ENCODE measurements around the gene HSD3B7. TPM values are rescaled to one million over a fixed set of nuclear protein-coding genes. Genes with fewer than 3 reads are reported as not detected.

HSD3B7 gene
- total and polyA plus RNA-seq, 7 donors, result 9.0 to 36.1 (median 15.5) TPM

- Histone ChIP-seq H3K27ac (peak within 1 kb of the TSS; percentile 86 to 98 (median 93)), H3K4me3 (peak within 1 kb of the TSS; percentile 75 to 96 (median 86)), H3K4me1 (peaks cover 0 to 50% (median 48%) of the 10 kb centered on the region in 4 donors), H3K36me3 (peaks cover 0 to 14% (median 8%) of the 10 kb centered on the region in 4 donors), H3K27me3 (no peaks in the 10 kb centered on the region), H3K9me3 (no peaks in the 10 kb centered on the region)
- intact Hi-C loops (cut with DNase I), result loop anchor here (2.0 kb wide), 1 partner anchor 24 kb away; no protein-coding TSS in a partner anchor
- WGBS, 2 donors, result 1% methylated on average over 70 of the region's 70 CpGs
- DNase-seq, result peak; percentile 91
- TF ChIP-seq POLR2AphosphoS5 (IDR thresholded peaks at IDR 0.05), result peak; percentile 70 to 84 (median 83)
- TF ChIP-seq, protein P1, sequence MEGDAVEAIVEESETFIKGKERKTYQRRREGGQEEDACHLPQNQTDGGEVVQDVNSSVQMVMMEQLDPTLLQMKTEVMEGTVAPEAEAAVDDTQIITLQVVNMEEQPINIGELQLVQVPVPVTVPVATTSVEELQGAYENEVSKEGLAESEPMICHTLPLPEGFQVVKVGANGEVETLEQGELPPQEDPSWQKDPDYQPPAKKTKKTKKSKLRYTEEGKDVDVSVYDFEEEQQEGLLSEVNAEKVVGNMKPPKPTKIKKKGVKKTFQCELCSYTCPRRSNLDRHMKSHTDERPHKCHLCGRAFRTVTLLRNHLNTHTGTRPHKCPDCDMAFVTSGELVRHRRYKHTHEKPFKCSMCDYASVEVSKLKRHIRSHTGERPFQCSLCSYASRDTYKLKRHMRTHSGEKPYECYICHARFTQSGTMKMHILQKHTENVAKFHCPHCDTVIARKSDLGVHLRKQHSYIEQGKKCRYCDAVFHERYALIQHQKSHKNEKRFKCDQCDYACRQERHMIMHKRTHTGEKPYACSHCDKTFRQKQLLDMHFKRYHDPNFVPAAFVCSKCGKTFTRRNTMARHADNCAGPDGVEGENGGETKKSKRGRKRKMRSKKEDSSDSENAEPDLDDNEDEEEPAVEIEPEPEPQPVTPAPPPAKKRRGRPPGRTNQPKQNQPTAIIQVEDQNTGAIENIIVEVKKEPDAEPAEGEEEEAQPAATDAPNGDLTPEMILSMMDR (IDR thresholded peaks at IDR 0.05), result no peak
- peak; percentile 27 to 67 for TF ChIP-seq POLR2A (IDR thresholded peaks at IDR 0.05)
- no peak for TF ChIP-seq EP300 (IDR thresholded peaks at IDR 0.05)
Measured at GRCh38 chr16:30948667-30949649, 36.0 kb upstream of the HSD3B7 start, which contains the start of gene ORAI3. TSS of gene ORAI3 (plus strand) at chr16:30949068. CDS start at chr16:30949290, 222 bp downstream.

DNA sequence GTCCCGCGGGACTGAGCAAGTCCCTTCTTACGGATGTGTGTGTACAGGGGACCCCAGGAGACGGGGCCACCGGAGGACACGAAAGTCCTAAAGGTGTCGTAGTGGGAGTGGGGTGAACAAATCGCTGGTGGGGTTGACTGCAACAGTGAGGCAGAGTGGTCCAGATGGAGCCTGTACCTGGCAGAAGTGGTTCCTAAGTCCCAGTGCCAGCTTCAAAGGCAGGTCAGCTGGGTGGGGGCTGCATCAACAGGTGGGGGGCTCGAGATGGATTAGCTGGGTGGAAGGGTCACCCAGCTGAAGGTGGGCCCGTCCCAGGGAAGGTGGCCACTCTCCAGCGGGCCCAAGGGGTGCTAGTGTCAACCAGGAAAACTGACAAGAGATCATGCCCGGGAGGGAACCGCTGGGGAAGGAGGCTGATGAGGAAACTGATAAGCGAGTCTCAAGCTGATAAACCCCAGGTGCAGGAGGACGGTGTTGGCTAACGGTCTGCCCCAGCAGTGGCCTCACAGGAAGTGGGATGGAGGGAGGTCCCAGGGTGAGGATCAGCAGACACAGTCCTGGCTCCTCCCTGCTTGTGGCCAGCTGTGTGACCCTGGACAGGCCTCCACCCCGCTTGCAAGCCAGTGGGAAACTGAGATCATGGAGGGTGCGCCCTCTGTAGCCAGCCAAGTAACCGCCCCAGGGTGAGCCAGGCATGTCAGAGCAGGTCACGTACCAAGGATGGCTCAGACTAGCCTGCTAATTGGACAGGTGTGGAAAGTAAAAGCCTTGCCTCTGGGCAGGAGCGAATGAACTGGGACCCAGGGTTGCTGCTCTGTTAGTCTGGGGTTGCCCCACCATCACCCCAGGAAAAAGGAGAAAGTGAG, 35.1 kb upstream of the HSD3B7 start:
- DNase-seq, result peak; percentile 95
- Histone ChIP-seq H3K36me3 (peaks cover 0 to 5% (median 3%) of the 10 kb centered on the region in 4 donors), H3K4me3 (peak overlapping the region; percentile 75 to 96 (median 86)), H3K9me3 (no peaks in the 10 kb centered on the region), H3K4me1 (peaks cover 0 to 54% (median 49%) of the 10 kb centered on the region in 4 donors), H3K27me3 (no peaks in the 10 kb centered on the region), H3K27ac (peak overlapping the region; percentile 86 to 98 (median 93))
- intact Hi-C loops (cut with DNase I), result loop anchor here (2.0 to 10.0 kb wide), 2 partner anchors 25 to 505 kb away; partner anchors contain the start of gene ARMC5
- TF ChIP-seq, protein P1 (IDR thresholded peaks at IDR 0.05), result no peak
- peak; percentile 54 to 66 for TF ChIP-seq POLR2A (IDR thresholded peaks at IDR 0.05)
- no peak for TF ChIP-seq EP300 (IDR thresholded peaks at IDR 0.05)
- peak; percentile 79 to 88 (median 82) for TF ChIP-seq POLR2AphosphoS5 (IDR thresholded peaks at IDR 0.05)
- WGBS, 2 donors, result 1 to 4% methylated on average over 21 of the region's 21 CpGs

GRCh38 chr16:30950516-30951065, 34.4 kb upstream of the HSD3B7 start:
- TF ChIP-seq POLR2AphosphoS5 (IDR thresholded peaks at IDR 0.05) (no peak), POLR2A (IDR thresholded peaks at IDR 0.05) (no peak), EP300 (IDR thresholded peaks at IDR 0.05) (no peak)
- TF ChIP-seq, protein P1 (IDR thresholded peaks at IDR 0.05), result no peak
- H3K27ac ChIP-seq, result peak overlapping the region; percentile 86 to 98 (median 93)
- intact Hi-C loops (cut with DNase I), result loop anchor here (10.0 kb wide), 1 partner anchor 504 kb away; the partner anchor contains the start of gene ARMC5
- no peak for DNase-seq
- H3K36me3 ChIP-seq, result no peaks in the 10 kb centered on the region
- H3K9me3 ChIP-seq, result no peaks in the 10 kb centered on the region
- H3K4me1 ChIP-seq, result peaks cover 0 to 54% (median 49%) of the 10 kb centered on the region in 4 donors
- peak overlapping the region in 3 of 4 donors; percentile 75 to 88 (median 84) for H3K4me3 ChIP-seq
- no peaks in the 10 kb centered on the region for H3K27me3 ChIP-seq
- WGBS, 2 donors, result 71 to 80% methylated on average over 8 of the region's 8 CpGs

GRCh38 chr16:30951193-30951592, 33.8 kb upstream of the HSD3B7 start:
- TF ChIP-seq POLR2AphosphoS5 (IDR thresholded peaks at IDR 0.05) (no peak), POLR2A (IDR thresholded peaks at IDR 0.05) (no peak), EP300 (IDR thresholded peaks at IDR 0.05) (no peak)
- TF ChIP-seq, protein P1 (IDR thresholded peaks at IDR 0.05), result no peak
- intact Hi-C loops (cut with DNase I), result loop anchor here (10.0 kb wide), 1 partner anchor 504 kb away; the partner anchor contains the start of gene ARMC5
- no peaks in the 10 kb centered on the region for H3K27me3 ChIP-seq
- no peak overlapping the region for H3K4me3 ChIP-seq
- DNase-seq, result no peak
- peaks cover 0 to 54% (median 49%) of the 10 kb centered on the region in 4 donors for H3K4me1 ChIP-seq
- 86 to 87% methylated on average over 1 of the region's 1 CpG for WGBS, 2 donors
- no peaks in the 10 kb centered on the region for H3K36me3 ChIP-seq
- H3K9me3 ChIP-seq, result no peaks in the 10 kb centered on the region
- peak overlapping the region; percentile 86 to 98 (median 93) for H3K27ac ChIP-seq
